ENCODE measurements around the gene RDX.

RDX gene

GRCh38 chr11:110128161-110128560 is 168.3 kb downstream of the RDX start:
- peak; percentile 41 for DNase-seq (ENCODE audit: low spot score)

DNA sequence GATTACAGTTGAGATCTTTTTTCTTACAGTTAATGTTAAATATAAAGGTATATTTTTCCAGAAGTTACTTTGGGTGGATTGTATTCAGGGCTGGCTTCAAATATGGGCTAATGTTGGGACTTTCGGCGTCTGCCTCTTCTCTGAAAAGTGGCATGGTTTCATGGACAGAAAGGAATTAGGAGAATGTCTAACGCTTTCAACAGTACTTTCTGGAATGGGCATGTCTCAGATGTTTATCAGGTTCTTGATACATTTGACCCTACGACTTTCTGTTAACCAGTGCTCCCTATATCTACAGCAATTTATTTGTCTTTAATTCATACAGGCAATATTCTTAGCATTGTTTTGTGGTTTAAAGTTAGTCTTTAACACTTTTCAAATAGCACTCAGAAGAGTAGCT is 169.5 kb downstream of the RDX start:
- no peak for DNase-seq (ENCODE audit: low spot score)

- DNase-seq (ENCODE audit: low spot score), result peak; percentile 10
Measured at GRCh38 chr11:110125632-110126031, 170.8 kb downstream of the RDX start.

Measured in AG20443 (cell line).